GM19239 (cell line): ENCODE data around the gene CPNE6.
"Not testable (repeated sequence)": the region's sequence is repeated elsewhere in the genome, so short reads cannot be mapped to it uniquely, and the experiment has no call there.

Experiments used
- DNase-seq: peaks from one replicate; pipeline ENCODE4 v3.0.0; 2011; ENCODE audit warnings: low spot score; ENCODE audit not compliant: insufficient read length
- FAIRE-seq: peaks from 2 replicates; lab custom pipeline; 2011; peaks lifted over from hg19 to GRCh38; lab: Jason Lieb, UNC

Gene CPNE6

GRCh38 chr14:24098927-24099813, 27.8 kb downstream of the CPNE6 start:
- FAIRE-seq (no peak), DNase-seq (no peak)

DNA sequence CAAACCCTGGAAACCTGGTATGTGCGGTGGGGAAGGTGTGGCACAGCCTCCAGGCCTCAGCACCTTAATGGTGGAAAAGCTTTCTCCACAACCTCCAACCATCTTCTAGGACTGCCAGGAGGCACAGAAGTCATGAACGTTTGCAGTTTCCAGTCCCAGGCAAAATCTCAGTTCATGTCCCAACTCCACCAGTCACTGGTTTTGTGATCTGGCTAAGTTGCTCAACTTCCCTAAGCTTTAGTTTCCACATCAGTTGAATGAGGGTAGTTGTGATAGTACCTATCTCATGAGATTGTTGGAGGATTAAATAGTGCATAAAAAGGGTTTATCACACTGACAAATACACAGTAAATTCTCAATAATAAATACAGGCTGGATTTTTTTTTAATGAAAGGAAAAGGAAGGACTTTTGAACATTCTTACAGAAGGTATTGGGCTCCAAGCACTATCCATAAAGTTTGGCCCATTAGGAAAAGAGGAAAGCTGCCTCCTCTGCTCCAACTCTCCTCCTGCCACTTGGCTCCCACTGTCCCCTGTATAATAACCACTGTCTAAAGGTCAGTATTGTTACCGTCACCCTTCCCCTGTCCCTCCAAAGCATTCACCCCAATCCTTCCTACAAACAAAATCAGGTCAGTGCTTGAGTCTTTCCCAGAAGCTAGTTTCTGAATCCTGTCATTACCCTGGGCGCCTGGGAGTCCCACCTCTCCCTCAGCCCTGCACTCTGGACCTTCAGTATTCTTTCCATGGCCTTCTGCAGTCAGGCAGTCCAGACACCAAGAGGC, 29.0 kb downstream of the CPNE6 start:
- DNase-seq (no peak), FAIRE-seq (no peak)

GRCh38 chr14:24100982-24101494, 29.7 kb downstream of the CPNE6 start:
- no peak for FAIRE-seq

GRCh38 chr14:24102357-24103048, 31.1 kb downstream of the CPNE6 start:
- no peak for DNase-seq
- no peak for FAIRE-seq

More at GRCh38 chr14:24100982-24101494, 29.7 kb downstream of the CPNE6 start:
- DNase-seq: no peak

DNA sequence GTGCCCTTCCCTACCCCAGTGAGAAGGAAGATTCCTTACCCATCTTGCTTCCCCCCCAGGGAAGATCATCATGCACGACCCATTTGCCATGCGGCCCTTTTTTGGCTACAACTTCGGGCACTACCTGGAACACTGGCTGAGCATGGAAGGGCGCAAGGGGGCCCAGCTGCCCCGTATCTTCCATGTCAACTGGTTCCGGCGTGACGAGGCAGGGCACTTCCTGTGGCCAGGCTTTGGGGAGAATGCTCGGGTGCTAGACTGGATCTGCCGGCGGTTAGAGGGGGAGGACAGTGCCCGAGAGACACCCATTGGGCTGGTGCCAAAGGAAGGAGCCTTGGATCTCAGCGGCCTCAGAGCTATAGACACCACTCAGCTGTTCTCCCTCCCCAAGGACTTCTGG, 32.1 kb downstream of the CPNE6 start:
- no peak for FAIRE-seq
- DNase-seq: no peak

DNA sequence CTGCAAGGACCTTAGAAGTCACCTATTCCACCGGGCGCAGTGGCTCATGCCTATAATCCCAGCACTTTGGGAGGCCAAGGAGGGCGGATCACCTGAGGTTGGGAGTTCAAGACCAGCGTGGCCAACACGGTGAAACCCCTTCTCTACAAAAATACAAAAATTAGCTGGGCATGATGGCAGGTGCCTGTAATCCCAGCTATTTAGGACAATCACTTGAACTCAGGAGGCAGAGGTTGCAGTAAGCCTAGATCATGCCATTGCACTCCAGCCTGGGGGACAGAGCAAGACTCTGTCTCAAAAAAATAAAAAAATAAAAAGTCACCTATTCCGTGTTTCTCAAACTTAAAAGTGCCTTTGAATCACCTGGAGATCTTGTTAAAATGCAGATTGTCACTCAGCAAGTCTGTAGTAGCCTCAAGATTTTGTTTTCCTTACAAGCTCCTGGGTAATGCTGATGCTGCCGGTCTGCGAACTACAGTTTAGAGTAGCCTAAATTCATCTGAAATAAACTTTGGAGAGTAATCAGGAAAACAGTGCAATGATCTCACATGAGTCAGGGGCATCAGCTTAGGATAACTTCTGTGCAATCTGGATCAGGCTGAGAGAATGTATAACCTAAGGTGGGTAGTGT, 34.4 kb downstream of the CPNE6 start:
- FAIRE-seq, DNase-seq: not testable (repeated sequence)

DNA sequence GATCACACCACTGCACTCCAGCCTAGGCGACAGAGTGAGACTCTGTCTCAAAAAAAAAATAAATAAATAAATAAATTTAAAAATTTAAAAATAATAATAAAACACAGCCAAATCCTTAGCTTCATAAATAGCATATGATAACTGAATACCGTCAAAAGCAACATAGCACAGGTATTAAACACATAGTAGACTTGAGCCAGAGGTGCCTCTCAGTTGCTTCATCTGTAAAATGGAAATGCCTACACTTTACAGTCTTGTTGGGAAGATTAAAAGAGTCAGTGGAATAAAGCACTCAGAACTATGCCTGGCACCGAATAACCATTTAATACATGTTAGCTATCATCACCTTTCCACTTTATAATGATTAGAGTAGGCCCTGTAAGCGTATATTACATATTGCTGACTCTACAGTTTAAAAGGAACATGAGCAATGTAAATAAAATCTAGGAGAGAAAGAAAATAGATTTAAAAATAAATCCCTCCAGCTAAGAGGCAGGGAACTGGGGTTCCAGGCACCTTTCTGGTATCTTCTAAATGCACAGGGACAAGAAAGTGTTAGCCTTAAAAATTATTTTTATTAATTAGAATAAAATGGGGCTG, 35.4 kb downstream of the CPNE6 start:
- FAIRE-seq: no peak
- no peak for DNase-seq

DNA sequence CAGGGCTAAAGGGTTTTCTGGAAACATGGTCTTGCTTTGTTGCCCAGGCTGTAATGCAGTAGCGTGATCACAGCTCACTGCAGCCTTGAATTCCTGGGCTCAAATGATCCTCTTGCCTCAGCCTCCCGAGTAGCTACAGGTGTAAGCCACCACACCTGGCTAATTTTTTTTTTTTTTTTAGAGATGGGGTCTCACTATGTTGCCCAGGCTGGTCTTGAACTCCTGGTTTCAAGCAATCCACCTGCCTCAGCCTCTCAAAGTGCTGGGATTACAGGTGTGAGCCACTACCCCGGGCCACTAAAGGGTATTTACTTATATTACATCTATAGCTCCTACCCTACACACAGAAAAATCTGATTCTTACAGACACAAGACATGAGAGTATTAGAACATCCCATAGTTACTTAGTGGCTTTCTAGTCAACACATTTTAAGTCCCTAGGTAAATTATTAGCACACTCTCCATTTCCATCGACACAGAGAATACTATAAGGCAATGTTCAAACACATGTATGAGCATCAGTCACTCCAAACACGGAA, 37.0 kb downstream of the CPNE6 start:
- DNase-seq (no peak), FAIRE-seq (no peak)

- FAIRE-seq: no peak
Observed at GRCh38 chr14:24110060-24110459, 38.7 kb downstream of the CPNE6 start.

GRCh38 chr14:24110523-24110922, 39.2 kb downstream of the CPNE6 start:
- no peak for FAIRE-seq
- no peak for DNase-seq

More at GRCh38 chr14:24110060-24110459, 38.7 kb downstream of the CPNE6 start:
- no peak for DNase-seq

GRCh38 chr14:24113379-24113800, 42.0 kb downstream of the CPNE6 start:
- DNase-seq: no peak
- FAIRE-seq: no peak

DNA sequence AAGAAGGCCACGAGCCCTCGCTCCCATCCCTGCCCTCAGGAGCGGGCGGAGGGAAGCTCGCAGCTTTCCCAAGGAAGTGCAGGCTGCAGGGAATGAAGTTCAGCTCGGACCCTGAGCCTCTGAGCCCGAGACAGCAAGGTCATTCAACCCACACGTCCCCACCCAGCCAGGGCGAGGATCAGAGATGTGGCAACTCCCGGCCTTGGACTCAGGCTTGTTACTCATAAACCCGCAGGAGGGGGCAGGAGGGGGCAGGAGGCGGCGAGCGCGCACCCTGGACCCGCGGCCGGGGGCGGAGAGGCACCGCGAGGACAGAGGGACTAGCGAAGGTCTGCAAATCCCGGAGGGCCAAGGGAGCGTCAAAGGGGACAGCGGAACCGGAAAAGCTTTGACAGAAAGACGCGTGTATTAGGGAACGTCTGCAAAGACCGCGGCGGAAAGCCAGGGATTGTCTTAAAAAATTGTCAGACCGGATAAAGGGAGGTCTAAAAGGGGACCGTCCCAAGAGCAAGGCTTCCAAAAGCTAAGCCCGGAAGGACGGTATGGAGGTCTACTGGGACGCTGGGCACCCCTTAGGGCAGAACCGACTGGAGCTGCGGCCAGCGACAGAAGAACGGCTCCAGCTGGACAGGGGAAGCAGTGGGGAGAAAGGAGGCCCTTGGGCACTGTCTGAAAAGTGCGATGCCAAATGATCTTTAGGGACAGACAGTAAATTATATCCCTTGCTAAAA, 42.6 kb downstream of the CPNE6 start:
- FAIRE-seq: no peak
- peak; percentile 56 for DNase-seq

DNA sequence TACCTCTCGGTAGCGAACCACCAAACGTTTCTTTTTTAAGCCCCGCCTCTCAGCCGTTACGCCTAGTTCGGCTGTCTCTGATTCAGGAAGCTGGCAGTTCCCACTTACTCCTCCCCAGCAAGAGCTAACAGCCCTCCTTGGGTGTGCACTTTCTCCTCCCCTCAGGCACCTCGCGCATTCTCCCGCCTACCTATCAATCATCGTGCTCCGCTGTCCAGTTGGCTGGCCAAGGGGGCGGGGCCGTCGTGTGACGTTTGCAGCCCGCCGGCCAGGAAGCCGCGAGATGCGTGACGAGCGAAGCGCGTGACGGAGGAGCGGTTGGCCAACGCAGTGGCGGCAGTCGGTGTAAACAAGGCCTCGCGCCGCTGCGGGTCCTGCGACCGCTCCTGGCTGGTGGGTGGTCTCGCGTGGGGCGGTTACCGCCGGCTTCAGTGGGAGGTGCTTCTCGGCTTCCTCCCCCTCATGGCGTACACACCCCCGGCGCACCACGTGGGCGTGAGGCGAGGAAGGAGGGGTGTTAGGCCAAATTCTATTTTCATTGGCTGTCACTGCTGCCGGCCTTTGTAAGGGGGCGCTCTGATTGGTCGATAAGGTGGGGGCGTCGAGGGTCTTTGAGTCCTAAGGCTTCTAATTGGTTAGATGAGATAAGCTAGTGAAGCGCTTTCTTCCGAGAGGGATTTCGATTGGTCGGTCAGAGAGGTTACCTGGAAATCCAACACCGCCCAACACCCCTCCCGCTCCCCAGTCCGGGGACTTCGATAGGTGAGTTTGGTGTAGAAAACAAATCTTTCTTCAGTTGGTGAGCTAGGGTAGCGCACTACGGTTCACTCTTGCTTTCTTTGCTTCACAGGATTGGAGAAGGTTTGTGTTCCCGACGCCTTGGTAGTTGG, 43.4 kb downstream of the CPNE6 start, which contains the start of the genes DCAF11 and NRL:
Gene DCAF11, plus strand, starts transcription at position 246 of the 890 bp plus-strand sequence. CDS start 818 bp downstream, outside the sequence.
Gene NRL, minus strand, starts transcription at position 418 of the 890 bp plus-strand sequence. CDS start 32,101 bp downstream, outside the sequence.
- FAIRE-seq (peak; percentile 98), DNase-seq (peak; percentile 89)

GRCh38 chr14:24115422-24116127, 44.2 kb downstream of the CPNE6 start:
- no peak for DNase-seq
- FAIRE-seq: no peak

DNA sequence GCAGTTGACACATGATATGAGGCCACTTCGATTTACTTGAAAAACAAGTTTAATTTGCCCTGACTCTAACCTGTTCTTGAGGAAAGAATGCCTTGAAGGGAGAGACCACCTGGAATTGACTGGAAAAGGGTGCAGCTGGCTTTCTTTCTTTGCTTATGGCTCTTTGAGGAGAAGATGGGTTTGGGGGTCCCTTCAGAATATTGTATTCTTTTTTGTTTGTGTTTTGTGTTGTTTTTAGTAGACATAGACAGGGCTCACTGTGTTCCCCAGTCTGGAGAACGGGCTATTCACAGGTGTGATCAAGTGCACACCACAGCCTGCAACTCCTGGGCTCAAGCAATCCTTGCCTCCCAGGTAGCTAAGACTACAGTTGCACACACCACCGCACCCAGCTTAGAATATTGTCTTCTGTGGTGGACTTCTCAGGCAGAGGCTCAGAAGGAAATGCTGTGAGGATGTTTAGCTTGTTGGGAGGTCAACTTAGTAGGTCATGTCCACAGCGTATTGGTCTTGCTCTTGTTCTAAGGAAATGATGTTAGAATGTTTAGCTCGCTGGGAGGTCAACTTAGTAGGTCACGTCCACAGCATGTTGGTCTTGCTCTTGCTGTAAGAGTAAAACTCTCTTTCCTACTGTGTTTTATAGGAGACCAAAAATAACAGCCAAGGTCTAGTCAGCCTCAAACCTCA, 44.9 kb downstream of the CPNE6 start:
- no peak for FAIRE-seq
- DNase-seq: no peak

- no peak for FAIRE-seq
- no peak for DNase-seq
Observed at GRCh38 chr14:24117179-24117578, 45.8 kb downstream of the CPNE6 start.
